Natural killer cell (primary cell): Measurements from ENCODE around the gene IKZF1. TPM values are rescaled to one million over a fixed set of nuclear protein-coding genes. Genes with fewer than 3 reads are reported as not detected.

Experiments used
- ATAC-seq, 3 donors: fragments of 150-1000 bp in 2 of 3; fragments of 200-7000 bp in 1 of 3; cut with Tn5 transposase; 1 replicate in 1 of 3; 2 replicates in 2 of 3; pipeline ENCODE4 v1.10.0; 2021; ENCODE audit warnings: mild to moderate bottlenecking in 2 of 3, moderate library complexity in 2 of 3
- DNase-seq, 2 donors: peaks; one replicate each; pipeline versions ENCODE4 v3.0.0 to v3.0.0-alpha.2; 2013 to 2021; ENCODE audit warnings: mixed read lengths in 1 of 2
- H3K27ac ChIP-seq: one replicate; pipeline ENCODE4 v1.5.1; 2013; ENCODE audit warnings: mild to moderate bottlenecking, low read length
- H3K27me3 ChIP-seq: one replicate; pipeline ENCODE4 v1.6.1; 2013; ENCODE audit warnings: low read length; ENCODE audit not compliant: control insufficient read depth, insufficient read depth
- H3K36me3 ChIP-seq: one replicate; pipeline ENCODE4 v1.6.1; 2013; ENCODE audit warnings: low read length; ENCODE audit not compliant: control insufficient read depth, insufficient read depth
- H3K4me1 ChIP-seq: one replicate; pipeline ENCODE4 v1.6.1; 2013; ENCODE audit warnings: low read length; ENCODE audit not compliant: control insufficient read depth, insufficient read depth
- H3K4me3 ChIP-seq: one replicate; pipeline ENCODE4 v1.5.1; 2013; ENCODE audit warnings: low read length
- H3K9me3 ChIP-seq: one replicate; pipeline ENCODE4 v1.6.1; 2013; ENCODE audit warnings: low read length; ENCODE audit not compliant: control insufficient read depth, insufficient read depth
- H3K27ac Mint-ChIP-seq, 2 donors: one replicate each; pipeline ENCODE4 v1.8.0; 2022; ENCODE audit warnings: mild to moderate bottlenecking in 2 of 2, mixed read lengths in 2 of 2, moderate library complexity in 1 of 2
- H3K27me3 Mint-ChIP-seq, 2 donors: one replicate each; pipeline ENCODE4 v1.8.0; 2022; ENCODE audit warnings: low read depth in 2 of 2, mixed read lengths in 2 of 2
- H3K36me3 Mint-ChIP-seq: one replicate; pipeline ENCODE4 v1.8.0; 2022; ENCODE audit warnings: mixed read lengths
- H3K4me1 Mint-ChIP-seq, 2 donors: one replicate each; pipeline ENCODE4 v1.8.0; 2022; ENCODE audit warnings: mixed read lengths in 2 of 2
- H3K4me3 Mint-ChIP-seq: one replicate; pipeline ENCODE4 v1.8.0; 2022; ENCODE audit warnings: mild to moderate bottlenecking, moderate library complexity, mixed read lengths
- H3K9me3 Mint-ChIP-seq, 2 donors: one replicate each; pipeline ENCODE4 v1.8.0; 2022; ENCODE audit warnings: mixed read lengths in 2 of 2
- WGBS: methylation state at CpG from one replicate; pipeline ENCODE4 v1.1.7; 2013; ENCODE audit warnings: missing lambda C conversion rate; ENCODE audit not compliant: insufficient coverage; 5-methylcytosine and 5-hydroxymethylcytosine counted together
- intact Hi-C: fragments of 100-400 bp; cut with micrococcal nuclease; formaldehyde crosslinking; loops from one replicate; pipeline ENCODE4 v1.14.2; 2022
- total RNA-seq, 4 donors: library from RNA; stranded (reverse); fragments of 120-200 nt in 1 of 4; gene quantifications; one replicate each; pipeline versions ENCODE4 v1.2.3 to v1.2.4, GENCODE V29; 2013 to 2022
- TF ChIP-seq, protein P1 (sequence below): fragments of 200-600 bp; IDR thresholded peaks from one replicate; pipeline ENCODE4 v1.8.0; 2022; ENCODE audit warnings: antibody characterized with exemption

Gene IKZF1
- total RNA-seq, 3 donors from 2014 or later (not counting 1 experiment from before 2014, with no cell fraction given): 294 to 391 (median 350) TPM

DNA sequence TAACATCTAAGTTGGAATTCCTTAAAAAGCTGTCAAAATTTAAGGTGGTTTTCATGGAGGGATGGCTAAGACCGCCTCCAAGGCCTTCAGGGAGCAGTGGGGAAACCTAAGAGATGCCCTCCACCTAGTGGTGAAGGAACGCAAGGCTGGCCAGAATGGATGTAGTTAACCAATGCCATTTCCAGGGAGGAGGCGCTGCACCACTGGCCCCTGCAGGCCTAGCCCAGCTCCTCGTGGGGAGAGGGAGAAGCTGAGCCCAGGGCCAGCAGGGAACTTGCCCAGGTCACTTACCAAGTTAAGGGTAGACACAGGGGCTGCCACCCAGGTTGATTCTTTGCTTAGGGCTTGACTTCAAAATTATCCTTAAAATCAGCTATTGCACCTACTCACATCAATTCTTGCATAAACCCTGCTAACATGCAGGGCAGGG lies 113.6 kb downstream of the IKZF1 start:
- peaks cover 24% of the 10 kb centered on the region for H3K4me1 ChIP-seq
- peak; percentile 80 to 99 (median 96) for ATAC-seq
- peaks cover 6 to 7% of the 10 kb centered on the region in 2 donors for H3K4me1 Mint-ChIP-seq

DNA sequence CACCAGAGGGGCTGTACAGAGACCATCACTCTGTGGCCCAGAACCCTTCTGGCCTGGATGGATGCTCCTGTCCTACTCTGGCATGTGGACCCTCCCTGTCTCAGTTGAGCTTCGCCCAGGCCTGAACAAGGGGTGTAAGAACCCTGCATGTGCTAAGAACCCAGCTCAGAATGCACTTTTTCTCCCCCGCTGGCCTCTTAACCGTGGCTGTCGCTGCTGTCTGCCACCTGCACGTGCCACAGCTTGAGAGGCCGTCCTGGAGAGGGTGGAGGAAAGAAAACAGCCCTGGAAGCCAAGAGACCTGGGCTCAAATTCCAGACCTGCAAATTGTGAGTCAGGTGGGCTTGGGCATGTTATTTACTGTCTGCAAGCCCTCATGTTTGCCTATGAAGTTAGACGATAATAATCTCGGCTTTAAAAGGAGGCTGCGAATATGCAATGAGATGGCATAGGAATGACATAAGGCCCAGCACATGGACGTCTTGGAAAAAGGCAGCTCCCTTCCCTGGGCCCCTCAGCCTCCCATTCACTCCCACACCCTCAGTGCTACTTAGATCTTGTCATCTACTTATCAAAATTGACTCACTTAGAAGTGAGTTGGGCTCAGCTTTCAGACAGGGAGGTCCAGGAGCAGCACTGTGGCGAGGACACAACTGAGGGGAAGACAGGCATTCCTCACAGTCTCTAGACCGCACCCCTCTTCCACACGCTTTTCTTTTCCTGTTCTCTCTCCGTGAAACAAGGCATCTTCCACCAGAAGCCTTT lies 114.2 kb downstream of the IKZF1 start:
- H3K27me3 ChIP-seq: no peaks in the 10 kb centered on the region
- H3K4me3 Mint-ChIP-seq: no peak overlapping the region
- H3K9me3 Mint-ChIP-seq: no peaks in the 10 kb centered on the region
- intact Hi-C loops: loop anchor here (1.0 kb wide), 4 partner anchors 213 to 326 kb away; no protein-coding TSS in a partner anchor
- no peak overlapping the region for H3K4me3 ChIP-seq
- no peaks in the 10 kb centered on the region for H3K27me3 Mint-ChIP-seq
- H3K9me3 ChIP-seq: no peaks in the 10 kb centered on the region
- no peaks in the 10 kb centered on the region for H3K36me3 ChIP-seq
- no peak for DNase-seq
- 88% methylated on average over 14 of the region's 14 CpGs for WGBS
- H3K4me1 ChIP-seq: peaks cover 19% of the 10 kb centered on the region
- H3K4me1 Mint-ChIP-seq: peaks cover 6 to 7% of the 10 kb centered on the region in 2 donors
- H3K27ac ChIP-seq: no peak overlapping the region
- no peak overlapping the region for H3K27ac Mint-ChIP-seq
- TF ChIP-seq, protein P1, sequence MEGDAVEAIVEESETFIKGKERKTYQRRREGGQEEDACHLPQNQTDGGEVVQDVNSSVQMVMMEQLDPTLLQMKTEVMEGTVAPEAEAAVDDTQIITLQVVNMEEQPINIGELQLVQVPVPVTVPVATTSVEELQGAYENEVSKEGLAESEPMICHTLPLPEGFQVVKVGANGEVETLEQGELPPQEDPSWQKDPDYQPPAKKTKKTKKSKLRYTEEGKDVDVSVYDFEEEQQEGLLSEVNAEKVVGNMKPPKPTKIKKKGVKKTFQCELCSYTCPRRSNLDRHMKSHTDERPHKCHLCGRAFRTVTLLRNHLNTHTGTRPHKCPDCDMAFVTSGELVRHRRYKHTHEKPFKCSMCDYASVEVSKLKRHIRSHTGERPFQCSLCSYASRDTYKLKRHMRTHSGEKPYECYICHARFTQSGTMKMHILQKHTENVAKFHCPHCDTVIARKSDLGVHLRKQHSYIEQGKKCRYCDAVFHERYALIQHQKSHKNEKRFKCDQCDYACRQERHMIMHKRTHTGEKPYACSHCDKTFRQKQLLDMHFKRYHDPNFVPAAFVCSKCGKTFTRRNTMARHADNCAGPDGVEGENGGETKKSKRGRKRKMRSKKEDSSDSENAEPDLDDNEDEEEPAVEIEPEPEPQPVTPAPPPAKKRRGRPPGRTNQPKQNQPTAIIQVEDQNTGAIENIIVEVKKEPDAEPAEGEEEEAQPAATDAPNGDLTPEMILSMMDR: no peak
- H3K36me3 Mint-ChIP-seq: no peaks in the 10 kb centered on the region
- ATAC-seq: no peak

More for the DNA sequence above, 113.6 kb downstream of the IKZF1 start:
- H3K36me3 ChIP-seq: no peaks in the 10 kb centered on the region
- H3K4me3 ChIP-seq: no peak overlapping the region
- intact Hi-C loops: loop anchor here (1.0 kb wide), 4 partner anchors 213 to 326 kb away; no protein-coding TSS in a partner anchor
- Mint-ChIP-seq H3K27ac (no peak overlapping the region), H3K36me3 (no peaks in the 10 kb centered on the region), H3K9me3 (no peaks in the 10 kb centered on the region), H3K4me3 (no peak overlapping the region), H3K27me3 (no peaks in the 10 kb centered on the region)
- WGBS: 8% methylated on average over 4 of the region's 4 CpGs
- no peaks in the 10 kb centered on the region for H3K9me3 ChIP-seq
- no peak overlapping the region for H3K27ac ChIP-seq
- peak; percentile 46 to 86 for DNase-seq
- no peaks in the 10 kb centered on the region for H3K27me3 ChIP-seq
- TF ChIP-seq, protein P1: peak; percentile 78

DNA sequence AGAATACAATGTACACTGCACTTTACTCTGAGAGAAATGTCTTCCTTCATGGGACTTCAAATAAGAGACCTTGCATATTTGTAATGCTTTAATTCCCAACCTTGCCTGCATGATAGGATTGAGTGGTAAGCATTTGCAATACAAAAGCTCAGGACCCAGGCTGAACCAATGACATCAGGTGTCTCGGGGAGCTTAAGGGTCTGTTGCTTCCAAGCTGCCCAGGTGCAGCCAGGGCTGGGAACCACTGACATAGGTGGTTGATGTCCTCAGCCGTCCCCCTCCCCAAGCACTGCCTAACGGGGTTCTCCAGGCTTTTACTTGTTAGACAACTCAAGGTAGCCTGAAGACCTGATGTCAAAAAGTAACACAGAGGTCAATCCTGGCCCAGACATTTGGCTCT lies 116.5 kb downstream of the IKZF1 start:
- no peak for DNase-seq
- no peaks in the 10 kb centered on the region for H3K9me3 ChIP-seq
- no peaks in the 10 kb centered on the region for H3K36me3 Mint-ChIP-seq
- TF ChIP-seq, protein P1: no peak
- no peak overlapping the region for H3K4me3 Mint-ChIP-seq
- intact Hi-C loops: no loop called here
- H3K4me1 Mint-ChIP-seq: peaks cover 6 to 7% of the 10 kb centered on the region in 2 donors
- peaks cover 11% of the 10 kb centered on the region for H3K4me1 ChIP-seq
- ATAC-seq: no peak
- no peaks in the 10 kb centered on the region for H3K27me3 Mint-ChIP-seq
- WGBS: 79% methylated on average over 3 of the region's 3 CpGs
- no peak overlapping the region for H3K27ac Mint-ChIP-seq
- no peaks in the 10 kb centered on the region for H3K27me3 ChIP-seq
- no peak overlapping the region for H3K27ac ChIP-seq
- no peaks in the 10 kb centered on the region for H3K9me3 Mint-ChIP-seq
- no peak overlapping the region for H3K4me3 ChIP-seq
- no peaks in the 10 kb centered on the region for H3K36me3 ChIP-seq
